ENCODE measurements around the gene MARK2. TPM values are rescaled to one million over a fixed set of nuclear protein-coding genes. Genes with fewer than 3 reads are reported as not detected.

MARK2 gene
- total and polyA plus RNA-seq, 10 of the 15 experiments (the other 5 are each of a cell fraction or from before 2014, with no cell fraction given), result 0.19 to 29.5 (median 13.2) TPM

DNA sequence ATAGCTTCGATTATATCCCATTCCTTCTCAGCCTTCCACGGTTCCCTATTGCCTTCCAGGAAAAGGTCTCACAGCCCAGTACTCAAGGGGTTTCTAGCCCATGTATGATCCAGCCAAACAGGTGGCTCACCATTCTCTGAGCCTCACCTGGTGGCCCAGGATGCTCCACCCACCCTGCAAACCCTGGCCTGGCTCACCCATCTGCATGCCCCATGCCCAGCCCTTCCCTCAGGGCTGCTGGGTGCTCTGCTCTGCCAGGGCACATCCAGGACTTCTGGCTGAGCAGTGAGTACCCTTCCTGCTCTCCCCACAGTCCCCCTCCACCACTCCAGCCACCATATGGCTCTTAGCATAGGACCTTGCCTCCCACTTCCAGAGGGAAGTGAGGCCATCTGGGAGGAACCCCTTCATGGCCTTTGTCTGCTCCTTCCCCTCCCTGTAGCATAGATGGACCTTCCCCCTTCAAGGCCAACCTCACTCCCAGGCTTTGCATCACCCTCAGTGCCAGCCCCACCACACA is 83.8 kb downstream of the MARK2 start:
- in situ Hi-C loops (cut with MboI), result no loop called here
- TF ChIP-seq MEF2B (IDR thresholded peaks at IDR 0.05; ENCODE audit: partially characterized antibody, poor library complexity, severe bottlenecking) (no peak), YY1 (IDR thresholded peaks at IDR 0.05; ENCODE audit: low read depth, low read length) (no peak), SMARCA5 (IDR thresholded peaks at IDR 0.05) (no peak), ELK1 (IDR thresholded peaks at IDR 0.05; ENCODE audit: low read depth, low read length) (no peak), POLR2AphosphoS5 (IDR thresholded peaks at IDR 0.05; ENCODE audit: low read length) (no peak), FOXK2 (IDR thresholded peaks at IDR 0.05) (no peak), ZNF592 (IDR thresholded peaks at IDR 0.05) (no peak), ZZZ3 (IDR thresholded peaks at IDR 0.05; ENCODE audit: control insufficient read depth, insufficient read length, low read depth) (no peak), NFYA (IDR thresholded peaks at IDR 0.05; ENCODE audit: borderline replicate concordance, low read depth, low read length) (no peak), SIX5 (IDR thresholded peaks at IDR 0.05; ENCODE audit: low read depth, low read length, severe bottlenecking) (no peak)
- TF ChIP-seq, protein P1, sequence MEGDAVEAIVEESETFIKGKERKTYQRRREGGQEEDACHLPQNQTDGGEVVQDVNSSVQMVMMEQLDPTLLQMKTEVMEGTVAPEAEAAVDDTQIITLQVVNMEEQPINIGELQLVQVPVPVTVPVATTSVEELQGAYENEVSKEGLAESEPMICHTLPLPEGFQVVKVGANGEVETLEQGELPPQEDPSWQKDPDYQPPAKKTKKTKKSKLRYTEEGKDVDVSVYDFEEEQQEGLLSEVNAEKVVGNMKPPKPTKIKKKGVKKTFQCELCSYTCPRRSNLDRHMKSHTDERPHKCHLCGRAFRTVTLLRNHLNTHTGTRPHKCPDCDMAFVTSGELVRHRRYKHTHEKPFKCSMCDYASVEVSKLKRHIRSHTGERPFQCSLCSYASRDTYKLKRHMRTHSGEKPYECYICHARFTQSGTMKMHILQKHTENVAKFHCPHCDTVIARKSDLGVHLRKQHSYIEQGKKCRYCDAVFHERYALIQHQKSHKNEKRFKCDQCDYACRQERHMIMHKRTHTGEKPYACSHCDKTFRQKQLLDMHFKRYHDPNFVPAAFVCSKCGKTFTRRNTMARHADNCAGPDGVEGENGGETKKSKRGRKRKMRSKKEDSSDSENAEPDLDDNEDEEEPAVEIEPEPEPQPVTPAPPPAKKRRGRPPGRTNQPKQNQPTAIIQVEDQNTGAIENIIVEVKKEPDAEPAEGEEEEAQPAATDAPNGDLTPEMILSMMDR (IDR thresholded peaks at IDR 0.05 in 2 of 3, conservative IDR thresholded peaks at IDR 0.05 in 1 of 3; ENCODE audit: control insufficient read depth in 2 of 3, extremely low read depth in 1 of 3, insufficient read depth in 1 of 3, low read depth in 3 of 3, low read length in 3 of 3), result no peak
- TF ChIP-seq, protein P2, sequence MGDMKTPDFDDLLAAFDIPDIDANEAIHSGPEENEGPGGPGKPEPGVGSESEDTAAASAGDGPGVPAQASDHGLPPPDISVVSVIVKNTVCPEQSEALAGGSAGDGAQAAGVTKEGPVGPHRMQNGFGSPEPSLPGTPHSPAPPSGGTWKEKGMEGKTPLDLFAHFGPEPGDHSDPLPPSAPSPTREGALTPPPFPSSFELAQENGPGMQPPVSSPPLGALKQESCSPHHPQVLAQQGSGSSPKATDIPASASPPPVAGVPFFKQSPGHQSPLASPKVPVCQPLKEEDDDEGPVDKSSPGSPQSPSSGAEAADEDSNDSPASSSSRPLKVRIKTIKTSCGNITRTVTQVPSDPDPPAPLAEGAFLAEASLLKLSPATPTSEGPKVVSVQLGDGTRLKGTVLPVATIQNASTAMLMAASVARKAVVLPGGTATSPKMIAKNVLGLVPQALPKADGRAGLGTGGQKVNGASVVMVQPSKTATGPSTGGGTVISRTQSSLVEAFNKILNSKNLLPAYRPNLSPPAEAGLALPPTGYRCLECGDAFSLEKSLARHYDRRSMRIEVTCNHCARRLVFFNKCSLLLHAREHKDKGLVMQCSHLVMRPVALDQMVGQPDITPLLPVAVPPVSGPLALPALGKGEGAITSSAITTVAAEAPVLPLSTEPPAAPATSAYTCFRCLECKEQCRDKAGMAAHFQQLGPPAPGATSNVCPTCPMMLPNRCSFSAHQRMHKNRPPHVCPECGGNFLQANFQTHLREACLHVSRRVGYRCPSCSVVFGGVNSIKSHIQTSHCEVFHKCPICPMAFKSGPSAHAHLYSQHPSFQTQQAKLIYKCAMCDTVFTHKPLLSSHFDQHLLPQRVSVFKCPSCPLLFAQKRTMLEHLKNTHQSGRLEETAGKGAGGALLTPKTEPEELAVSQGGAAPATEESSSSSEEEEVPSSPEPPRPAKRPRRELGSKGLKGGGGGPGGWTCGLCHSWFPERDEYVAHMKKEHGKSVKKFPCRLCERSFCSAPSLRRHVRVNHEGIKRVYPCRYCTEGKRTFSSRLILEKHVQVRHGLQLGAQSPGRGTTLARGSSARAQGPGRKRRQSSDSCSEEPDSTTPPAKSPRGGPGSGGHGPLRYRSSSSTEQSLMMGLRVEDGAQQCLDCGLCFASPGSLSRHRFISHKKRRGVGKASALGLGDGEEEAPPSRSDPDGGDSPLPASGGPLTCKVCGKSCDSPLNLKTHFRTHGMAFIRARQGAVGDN (IDR thresholded peaks at IDR 0.05), result no peak

More for the DNA sequence above, 83.8 kb downstream of the MARK2 start:
- H3K79me2 ChIP-seq (ENCODE audit: control insufficient read depth, insufficient read depth, low read length), result no peaks in the 10 kb centered on the region
- no TSS peak for BruUV-seq (replicated peaks)
- H3K27me3 ChIP-seq (replicated peaks in 1 of 2; ENCODE audit: control insufficient read depth in 2 of 2, insufficient read depth in 2 of 2, low read length in 1 of 2), result peaks cover 0 to under 1% of the 10 kb centered on the region in 2 experiments; a peak in 2 of 4 replicates
- DNase-seq (ENCODE audit: low read depth, low spot score) (no peak), FAIRE-seq (no peak), ATAC-seq (no peak)
- H3K4me2 ChIP-seq (ENCODE audit: control insufficient read depth, insufficient read depth), result no peak overlapping the region
- ChIA-PET SMC1A (ENCODE audit: uncharacterized antibody, unreplicated experiment) (interaction anchor here (2.0 kb wide), 1 partner anchor 85 kb away, joined by 8 read pairs; no protein-coding TSS in a partner anchor), CTCF (interaction anchor here (2.7 kb wide), 1 partner anchor 22 kb away, joined by 12 read pairs; no protein-coding TSS in a partner anchor), RAD21 (ENCODE audit: unreplicated experiment) (interaction anchor here (0.7 kb wide), 1 partner anchor 23 kb away, joined by 3 read pairs; no protein-coding TSS in a partner anchor), POLR2A (no interaction called here)
- intact Hi-C loops (cut with micrococcal nuclease; ENCODE audit: unreplicated experiment), result no loop called here
- no peaks in the 10 kb centered on the region for H4K20me1 ChIP-seq (ENCODE audit: control insufficient read depth, insufficient read depth)
- no peak overlapping the region for H3K4me3 ChIP-seq
- peaks cover 2% of the 10 kb centered on the region for H3K4me1 ChIP-seq (ENCODE audit: control insufficient read depth, insufficient read depth, low read length)
- H3K9me3 ChIP-seq (replicated peaks; ENCODE audit: control insufficient read depth, insufficient read depth, low read length), result no peaks in the 10 kb centered on the region
- 34% methylated on average over 2 of the region's 2 CpGs for WGBS (ENCODE audit: insufficient coverage, insufficient replicate concordance, low lambda C conversion rate, missing lambda C conversion rate)
- H3K36me3 ChIP-seq (ENCODE audit: control insufficient read depth in 2 of 2, insufficient read depth in 2 of 2, low read length in 1 of 2), result no peaks in the 10 kb centered on the region
- no peak overlapping the region for H2AFZ ChIP-seq (ENCODE audit: control insufficient read depth, low read depth, low read length)
- H3K9ac ChIP-seq (ENCODE audit: control insufficient read depth, insufficient read depth, low read length), result no peak overlapping the region
- H3K27ac ChIP-seq (ENCODE audit: control insufficient read depth, insufficient read depth), result no peak overlapping the region

Data from GM12878 (cell line).